Measurements from ENCODE around the gene NHEJ1. TPM values are rescaled to one million over a fixed set of nuclear protein-coding genes. Genes with fewer than 3 reads are reported as not detected.

The NHEJ1 gene
- total RNA-seq, 1 donor = 13.7 TPM

DNA sequence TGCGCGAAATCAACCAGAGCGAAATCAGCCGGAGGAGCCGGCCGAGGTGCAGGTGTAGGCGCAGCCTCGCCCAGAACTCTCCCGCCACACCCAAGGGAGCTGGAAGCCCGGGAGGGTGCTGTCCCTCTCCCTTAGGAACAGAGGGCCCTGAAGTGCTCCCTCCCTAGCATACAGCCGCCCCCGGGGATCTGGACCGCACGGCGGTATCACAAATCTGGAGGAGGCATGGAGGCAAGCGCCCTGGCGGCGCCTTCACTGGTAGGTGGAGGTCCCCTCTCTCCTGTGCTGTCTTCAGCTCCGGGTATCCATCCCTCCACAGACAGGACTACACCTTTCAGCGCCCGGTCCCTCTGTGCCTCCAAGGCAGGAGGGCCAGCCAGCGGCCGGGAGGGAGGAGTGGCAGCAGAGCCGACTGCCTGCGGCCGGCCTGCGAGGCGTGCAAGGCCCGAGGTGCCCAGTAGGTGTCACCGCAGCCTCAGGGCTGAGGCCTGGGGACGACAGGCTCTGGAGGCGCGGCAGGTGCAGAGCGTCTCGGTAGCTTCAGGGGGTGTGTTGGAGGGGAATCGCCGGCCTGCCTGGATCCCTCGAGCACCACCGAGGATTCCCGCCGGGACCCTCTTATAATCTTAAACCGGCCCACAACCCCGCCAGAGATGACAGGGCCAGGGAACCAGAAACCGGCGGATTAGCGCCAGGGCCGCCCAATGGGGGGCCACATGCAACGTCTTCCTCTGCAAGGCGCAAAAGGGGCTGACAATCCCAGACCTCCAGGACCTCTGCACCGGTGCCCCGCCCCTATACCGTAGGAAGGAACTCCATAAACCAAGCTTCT is 102.7 kb downstream of the NHEJ1 start:
- Histone ChIP-seq H3K4me3 (ENCODE audit: low read length) (no peak overlapping the region), H3K9me3 (ENCODE audit: low read depth, low read length) (no peaks in the 10 kb centered on the region), H3K4me1 (ENCODE audit: insufficient read depth, low read length) (peaks cover 34% of the 10 kb centered on the region), H3K27me3 (ENCODE audit: insufficient read depth, low read length) (peaks cover 61% of the 10 kb centered on the region)

DNA sequence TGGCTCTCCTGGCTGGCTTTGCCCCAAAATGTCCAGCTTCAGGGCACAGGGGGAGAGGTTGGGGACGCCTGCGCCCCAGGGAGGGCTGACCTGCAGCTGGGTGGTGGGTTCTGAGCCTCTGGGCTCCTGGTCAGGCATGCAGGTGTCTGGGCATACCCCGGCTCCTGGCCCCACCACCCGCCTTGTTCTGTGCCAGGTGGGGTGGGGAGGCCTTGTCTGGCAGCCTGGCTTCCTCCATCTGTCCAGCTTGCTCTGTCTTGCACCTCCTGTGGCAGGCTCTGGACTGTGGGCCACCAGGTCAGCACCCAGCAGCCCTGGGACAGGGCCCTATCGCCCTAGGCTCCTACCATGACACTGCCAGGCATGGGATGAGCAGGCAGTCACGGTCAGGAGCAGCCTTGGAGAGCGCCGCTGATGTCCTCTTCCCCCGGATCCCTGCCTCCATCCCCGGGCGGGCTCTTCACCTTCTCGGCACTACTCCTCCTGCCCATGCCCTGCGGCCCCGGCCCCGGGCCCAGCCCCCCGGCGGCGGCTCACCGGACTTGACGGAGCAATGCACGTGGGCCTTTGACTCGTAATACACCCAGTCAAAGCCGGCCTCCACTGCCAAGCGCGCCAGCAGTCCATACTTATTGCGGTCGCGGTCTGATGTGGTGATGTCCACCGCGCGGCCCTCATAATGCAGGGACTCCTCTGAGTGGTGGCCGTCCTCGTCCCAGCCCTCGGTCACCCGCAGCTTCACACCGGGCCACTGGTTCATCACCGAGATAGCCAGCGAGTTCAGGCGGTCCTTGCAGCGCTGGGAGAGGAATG is 103.5 kb downstream of the NHEJ1 start:
- peaks cover 53% of the 10 kb centered on the region for H3K27me3 ChIP-seq (ENCODE audit: insufficient read depth, low read length)
- H3K4me1 ChIP-seq (ENCODE audit: insufficient read depth, low read length) = peaks cover 34% of the 10 kb centered on the region
- no peak overlapping the region for H3K4me3 ChIP-seq (ENCODE audit: low read length)
- no peaks in the 10 kb centered on the region for H3K9me3 ChIP-seq (ENCODE audit: low read depth, low read length)

DNA sequence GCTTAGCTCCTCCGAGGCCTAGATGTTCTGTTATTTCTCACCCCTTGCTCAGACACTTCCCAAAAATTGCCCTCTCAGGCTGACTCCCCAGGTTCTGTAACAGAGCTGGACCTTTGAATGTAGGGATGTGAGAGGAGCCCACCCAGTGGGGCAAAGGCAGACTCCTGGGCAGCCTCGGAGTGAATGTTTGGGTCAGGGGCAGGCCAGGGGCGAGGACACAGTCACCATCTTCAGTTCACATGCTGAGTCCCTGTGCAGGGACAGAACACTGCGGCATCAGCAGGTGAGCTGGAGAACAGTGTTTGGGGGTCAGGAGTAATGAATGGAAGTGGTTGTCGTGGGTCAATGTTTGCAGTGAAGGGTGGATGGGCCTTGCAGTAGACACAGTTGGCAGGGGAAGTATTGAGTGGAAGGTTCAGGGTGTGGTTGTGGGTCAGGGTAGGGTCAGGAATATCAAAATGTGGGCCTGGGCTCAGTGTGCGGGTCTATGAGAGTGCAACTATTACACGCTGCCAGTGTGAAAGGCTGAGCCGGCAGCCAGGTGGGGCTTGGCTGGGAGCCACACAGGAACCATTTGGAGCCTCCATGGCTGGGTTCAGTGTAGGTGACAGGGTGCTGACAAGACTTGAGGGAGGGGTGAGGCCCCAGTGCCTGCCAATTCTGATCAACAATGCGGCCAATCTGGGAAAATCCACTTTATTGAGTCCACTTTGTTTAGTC is 104.3 kb downstream of the NHEJ1 start:
- Histone ChIP-seq H3K27me3 (ENCODE audit: insufficient read depth, low read length) (peaks cover 45% of the 10 kb centered on the region), H3K4me1 (ENCODE audit: insufficient read depth, low read length) (peaks cover 34% of the 10 kb centered on the region), H3K4me3 (ENCODE audit: low read length) (no peak overlapping the region), H3K9me3 (ENCODE audit: low read depth, low read length) (no peaks in the 10 kb centered on the region)

DNA sequence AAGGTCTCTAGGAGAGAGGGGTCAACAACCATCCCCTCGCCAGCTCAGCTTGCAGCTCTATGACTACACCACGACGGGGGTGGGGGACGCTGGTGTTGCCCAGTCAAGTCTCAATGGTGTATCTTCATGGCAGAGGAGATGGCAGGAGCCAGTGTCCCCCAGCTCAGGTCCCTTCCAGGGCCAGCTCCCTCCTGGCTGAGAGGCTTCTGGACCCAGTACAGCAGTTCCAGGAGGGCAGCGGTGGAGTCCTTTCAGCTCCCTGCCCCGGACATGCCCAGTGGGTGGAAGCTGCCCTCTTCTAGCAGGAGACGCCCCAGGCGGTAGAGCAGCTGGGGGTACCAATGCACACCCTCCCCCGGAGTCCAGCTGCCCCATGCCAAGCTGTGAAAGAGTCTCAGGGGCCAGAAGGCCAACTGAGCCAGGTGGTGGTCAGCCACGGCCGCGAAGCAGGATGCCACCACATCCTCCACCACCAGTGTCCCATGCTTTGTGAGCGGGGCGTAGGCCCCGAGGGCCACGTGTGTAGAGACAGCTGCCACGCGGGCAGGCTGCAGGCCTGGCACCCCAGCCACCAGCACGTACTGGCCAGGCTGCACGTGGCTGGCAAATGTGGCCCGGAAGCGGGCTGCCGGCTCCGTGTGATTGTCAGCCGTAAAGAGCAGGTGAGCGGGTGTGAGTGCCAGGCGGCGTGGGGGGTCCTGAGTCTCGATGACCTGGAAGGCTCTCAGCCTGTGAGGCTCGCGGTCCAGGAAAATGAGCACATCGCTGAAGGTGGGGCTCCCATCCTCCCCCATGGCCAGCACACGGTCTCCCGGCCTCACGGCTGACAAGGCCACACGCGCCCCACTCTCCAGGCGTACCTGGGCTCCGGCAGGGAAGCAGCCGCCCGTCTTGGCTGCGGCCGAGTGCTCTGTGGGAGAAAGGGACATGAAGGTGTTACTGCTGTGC is 105.4 kb downstream of the NHEJ1 start:
- H3K9me3 ChIP-seq (ENCODE audit: low read depth, low read length) = no peaks in the 10 kb centered on the region
- peaks cover 28% of the 10 kb centered on the region for H3K4me1 ChIP-seq (ENCODE audit: insufficient read depth, low read length)
- no peak overlapping the region for H3K4me3 ChIP-seq (ENCODE audit: low read length)
- H3K27me3 ChIP-seq (ENCODE audit: insufficient read depth, low read length) = peaks cover 42% of the 10 kb centered on the region

DNA sequence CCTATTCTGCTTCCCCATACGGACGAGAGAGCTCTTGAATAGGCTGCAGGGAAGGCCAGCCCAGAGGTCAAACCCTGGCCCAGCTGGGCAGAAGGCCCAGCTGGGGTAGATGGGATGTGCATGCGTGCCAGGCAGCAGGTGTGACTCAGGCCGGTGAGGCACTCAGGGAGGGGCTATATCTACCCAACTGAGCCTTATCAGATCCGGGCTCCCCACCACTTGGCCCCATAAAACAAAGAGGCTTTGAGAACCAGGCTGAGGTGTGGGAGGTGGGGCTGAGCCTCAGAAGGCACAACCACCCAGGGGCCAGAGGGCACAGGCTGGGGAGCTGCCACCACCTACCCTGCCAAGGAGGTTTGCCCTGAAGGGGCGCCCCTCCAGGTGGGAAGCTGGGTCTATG is 111.3 kb downstream of the NHEJ1 start:
- peaks cover 18% of the 10 kb centered on the region for H3K27me3 ChIP-seq (ENCODE audit: insufficient read depth, low read length)
- H3K9me3 ChIP-seq (ENCODE audit: low read depth, low read length) = no peaks in the 10 kb centered on the region
- H3K4me1 ChIP-seq (ENCODE audit: insufficient read depth, low read length) = no peaks in the 10 kb centered on the region
- H3K4me3 ChIP-seq (ENCODE audit: low read length) = no peak overlapping the region

DNA sequence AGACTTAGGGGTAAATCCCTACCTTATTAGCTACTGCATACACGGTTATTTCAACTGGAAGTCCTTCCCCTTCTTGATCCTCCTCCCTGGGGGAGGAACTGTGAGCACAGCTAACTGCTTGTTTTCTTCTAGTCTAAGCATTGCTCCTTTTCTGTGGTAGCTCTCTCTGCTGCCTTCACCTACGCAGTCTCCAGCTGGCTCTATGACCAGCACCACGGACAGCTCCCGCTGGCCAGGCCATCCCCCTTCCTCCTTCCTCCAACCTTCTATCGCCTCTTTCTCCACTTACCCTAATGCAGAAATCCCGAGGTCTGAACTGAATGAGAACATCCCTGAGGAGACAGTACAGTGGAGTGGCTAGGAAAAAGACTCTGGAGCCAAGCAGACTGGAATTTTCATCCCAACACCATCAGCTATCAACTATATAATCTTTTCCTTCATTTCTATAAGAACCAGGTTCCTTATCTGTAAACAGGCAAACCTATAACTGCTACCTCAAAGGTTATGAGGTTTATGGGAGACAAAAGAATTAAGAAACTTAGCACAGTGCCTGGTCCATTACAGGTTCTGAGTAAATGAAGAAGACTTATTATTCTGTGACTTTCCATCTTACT is 114.6 kb downstream of the NHEJ1 start:
- Histone ChIP-seq H3K9me3 (ENCODE audit: low read depth, low read length) (no peaks in the 10 kb centered on the region), H3K27me3 (ENCODE audit: insufficient read depth, low read length) (peaks cover 48% of the 10 kb centered on the region), H3K4me3 (ENCODE audit: low read length) (no peak overlapping the region), H3K4me1 (ENCODE audit: insufficient read depth, low read length) (peaks cover 4% of the 10 kb centered on the region)

DNA sequence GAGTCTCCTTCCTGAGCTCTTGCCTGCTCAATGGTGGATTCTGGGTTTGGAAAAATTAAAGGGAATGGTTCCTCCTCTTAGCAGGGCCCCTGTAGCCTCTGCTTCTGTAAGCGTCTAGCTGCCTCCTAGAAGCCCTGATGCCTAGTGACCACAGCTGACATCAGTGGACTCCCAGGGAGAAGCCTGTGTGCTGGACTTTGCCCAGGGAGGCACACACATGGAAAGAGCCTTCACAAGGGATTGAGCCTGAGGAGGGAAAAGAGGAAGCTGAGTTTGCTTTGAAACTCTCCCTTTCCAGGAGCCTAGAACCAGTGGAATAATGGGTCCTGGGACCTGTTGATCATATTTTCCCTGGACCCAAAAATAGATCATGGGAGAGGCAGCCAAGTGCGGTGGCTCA is 117.9 kb downstream of the NHEJ1 start:
- Histone ChIP-seq H3K9me3 (ENCODE audit: low read depth, low read length) (no peaks in the 10 kb centered on the region), H3K27me3 (ENCODE audit: insufficient read depth, low read length) (peaks cover 58% of the 10 kb centered on the region), H3K4me1 (ENCODE audit: insufficient read depth, low read length) (peaks cover 6% of the 10 kb centered on the region), H3K4me3 (ENCODE audit: low read length) (no peak overlapping the region)

DNA sequence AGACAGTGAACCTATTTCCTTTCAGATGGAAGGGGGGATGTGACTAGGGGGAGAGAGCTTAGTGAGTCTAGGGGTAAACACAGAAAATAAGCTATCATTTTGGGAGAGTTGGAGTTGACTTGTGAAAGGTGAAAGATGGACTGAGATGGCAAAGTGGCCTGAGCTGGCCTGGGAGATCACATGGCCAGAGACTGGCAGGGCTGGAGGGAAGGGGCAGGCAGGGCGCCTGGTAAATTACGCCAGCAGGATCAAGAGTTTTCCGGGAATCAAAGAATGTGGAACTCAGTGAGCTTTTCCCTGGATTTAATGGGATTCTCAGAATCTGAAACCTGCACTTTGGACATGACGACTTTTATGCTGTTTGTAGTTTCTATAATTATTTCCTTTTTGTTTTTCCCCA is 118.5 kb downstream of the NHEJ1 start:
- no peaks in the 10 kb centered on the region for H3K9me3 ChIP-seq (ENCODE audit: low read depth, low read length)
- peaks cover 6% of the 10 kb centered on the region for H3K4me1 ChIP-seq (ENCODE audit: insufficient read depth, low read length)
- peaks cover 62% of the 10 kb centered on the region for H3K27me3 ChIP-seq (ENCODE audit: insufficient read depth, low read length)
- no peak overlapping the region for H3K4me3 ChIP-seq (ENCODE audit: low read length)

DNA sequence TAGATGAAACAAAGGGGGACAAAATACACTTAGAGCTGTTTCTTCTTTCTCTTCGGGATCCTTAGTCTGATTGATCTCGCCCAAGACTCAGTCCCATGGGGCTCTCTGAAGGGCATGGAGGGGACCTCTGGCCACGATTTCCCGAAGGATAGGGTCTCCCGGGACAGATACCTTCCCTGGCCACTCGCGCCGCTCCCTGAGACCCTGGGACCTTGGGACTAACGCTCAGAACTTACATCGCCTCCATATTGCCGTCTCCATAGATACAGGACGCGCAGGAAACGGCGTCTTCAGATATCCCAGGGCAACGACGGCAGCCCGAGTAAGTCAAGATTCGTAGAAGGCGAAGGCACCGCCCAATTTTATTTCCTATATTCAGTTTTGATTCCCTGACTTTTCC is 119.4 kb downstream of the NHEJ1 start, which contains the start of gene CFAP65:
Gene CFAP65, minus strand, starts transcription at position 265 of the 400 bp plus-strand sequence. CDS start 2,468 bp downstream, outside the sequence.
- no peaks in the 10 kb centered on the region for H3K9me3 ChIP-seq (ENCODE audit: low read depth, low read length)
- H3K4me1 ChIP-seq (ENCODE audit: insufficient read depth, low read length) = peaks cover 6% of the 10 kb centered on the region
- H3K4me3 ChIP-seq (ENCODE audit: low read length) = no peak within 1 kb of the TSS
- H3K27me3 ChIP-seq (ENCODE audit: insufficient read depth, low read length) = peaks cover 60% of the 10 kb centered on the region

DNA sequence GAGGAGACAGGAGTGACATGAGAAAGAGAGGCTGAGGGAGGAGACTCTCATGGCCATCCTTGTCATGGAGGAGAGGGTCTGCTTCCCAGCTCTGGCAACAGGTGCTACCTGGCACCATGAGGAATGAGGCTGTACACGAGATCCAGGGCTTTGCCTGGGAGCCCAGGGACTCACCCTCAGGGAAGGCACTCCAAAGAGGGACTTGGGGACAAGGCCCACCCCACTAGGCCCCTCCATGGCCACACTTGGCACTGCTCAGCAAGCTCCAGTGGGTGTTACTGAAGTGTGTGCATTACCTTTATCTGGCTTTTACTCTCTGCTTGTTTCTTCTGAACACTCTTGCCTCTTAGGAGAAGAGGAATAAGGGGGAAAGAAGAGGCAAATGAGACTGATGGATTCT is 122.0 kb downstream of the NHEJ1 start:
- no peak overlapping the region for H3K4me3 ChIP-seq (ENCODE audit: low read length)
- H3K4me1 ChIP-seq (ENCODE audit: insufficient read depth, low read length) = peaks cover 6% of the 10 kb centered on the region
- peaks cover 55% of the 10 kb centered on the region for H3K27me3 ChIP-seq (ENCODE audit: insufficient read depth, low read length)
- no peaks in the 10 kb centered on the region for H3K9me3 ChIP-seq (ENCODE audit: low read depth, low read length)

DNA sequence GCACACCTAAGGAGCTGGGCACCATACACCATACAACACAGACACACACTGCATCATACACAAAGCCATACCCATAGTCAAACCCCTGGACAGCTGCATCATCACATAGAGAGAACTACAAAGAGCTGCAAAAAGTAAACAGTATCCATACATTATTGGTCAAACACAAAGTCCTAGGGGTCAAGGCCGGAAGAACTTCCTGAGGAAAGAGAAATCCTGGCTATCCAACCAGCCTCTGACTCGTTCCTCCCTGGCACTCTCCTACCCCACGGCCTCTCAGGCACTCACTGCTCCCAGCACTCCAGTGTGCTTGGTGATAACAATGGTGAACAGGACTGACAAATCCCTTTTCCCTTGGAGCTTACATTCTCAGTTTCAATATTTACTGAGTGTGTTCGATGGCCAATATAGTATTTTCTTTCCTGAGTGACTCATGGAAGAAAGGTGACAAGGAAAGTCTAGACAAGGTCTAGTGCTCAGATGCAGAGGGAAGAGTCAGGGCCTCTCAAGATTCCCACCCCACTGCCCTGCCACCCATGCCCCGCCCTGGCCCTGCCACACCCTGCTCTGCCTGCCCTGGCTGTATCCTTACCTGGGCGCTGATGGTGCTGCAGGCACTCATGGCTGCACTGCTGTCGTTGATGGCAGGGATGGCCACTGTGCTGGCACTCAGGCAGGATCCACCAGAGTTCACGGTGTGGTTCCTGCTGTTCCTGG is 122.7 kb downstream of the NHEJ1 start:
- no peaks in the 10 kb centered on the region for H3K9me3 ChIP-seq (ENCODE audit: low read depth, low read length)
- H3K4me3 ChIP-seq (ENCODE audit: low read length) = no peak overlapping the region
- peaks cover 6% of the 10 kb centered on the region for H3K4me1 ChIP-seq (ENCODE audit: insufficient read depth, low read length)
- H3K27me3 ChIP-seq (ENCODE audit: insufficient read depth, low read length) = peaks cover 55% of the 10 kb centered on the region

DNA sequence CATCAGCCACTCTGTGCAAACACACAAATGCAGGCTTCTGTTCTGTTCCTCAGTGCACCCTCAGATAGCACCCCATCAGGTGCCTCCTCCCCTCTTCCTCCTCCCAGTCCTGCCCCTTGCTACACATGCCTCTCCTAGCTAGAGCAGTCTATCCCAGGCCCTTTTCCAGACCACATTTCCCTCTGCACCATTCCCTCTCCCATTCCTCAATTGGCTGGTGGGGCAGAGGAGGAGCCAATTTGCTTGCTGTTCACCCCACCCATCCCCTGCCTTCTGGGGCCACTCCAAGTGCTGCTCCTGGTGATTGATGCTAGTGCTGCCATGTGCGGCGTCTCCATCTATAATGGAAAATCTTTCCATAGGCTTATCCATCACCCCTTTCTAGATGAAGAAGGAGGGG is 124.7 kb downstream of the NHEJ1 start:
- peaks cover under 1% of the 10 kb centered on the region for H3K4me1 ChIP-seq (ENCODE audit: insufficient read depth, low read length)
- no peaks in the 10 kb centered on the region for H3K9me3 ChIP-seq (ENCODE audit: low read depth, low read length)
- H3K27me3 ChIP-seq (ENCODE audit: insufficient read depth, low read length) = peaks cover 36% of the 10 kb centered on the region
- H3K4me3 ChIP-seq (ENCODE audit: low read length) = no peak overlapping the region

DNA sequence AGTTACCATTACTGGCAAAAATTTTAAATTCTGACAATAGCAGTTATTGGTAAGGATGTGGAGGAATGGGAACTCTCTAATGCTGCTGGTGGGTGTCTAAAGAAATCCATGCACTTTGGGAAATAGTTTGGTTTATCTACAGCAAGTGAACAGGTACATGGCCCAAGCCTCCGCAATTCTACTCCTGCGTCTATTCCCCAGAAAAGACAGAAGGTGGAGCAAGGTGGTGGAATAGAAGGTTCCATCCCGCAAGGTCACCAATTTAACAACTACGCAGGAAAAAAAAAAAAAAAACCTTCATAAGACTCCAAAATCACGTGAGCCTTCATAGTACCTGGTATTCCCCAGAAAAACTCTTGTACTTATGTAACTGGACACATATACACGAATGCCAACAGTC is 125.8 kb downstream of the NHEJ1 start:
- H3K4me3 ChIP-seq (ENCODE audit: low read length) = no peak overlapping the region
- H3K4me1 ChIP-seq (ENCODE audit: insufficient read depth, low read length) = no peaks in the 10 kb centered on the region
- peaks cover 26% of the 10 kb centered on the region for H3K27me3 ChIP-seq (ENCODE audit: insufficient read depth, low read length)
- H3K9me3 ChIP-seq (ENCODE audit: low read depth, low read length) = no peaks in the 10 kb centered on the region

Measured in mononuclear cell (primary cell).